ENCODE measurements around the gene GOLGA8B.

GRCh38 chr15:34608517-34608916 lies 25.1 kb upstream of the GOLGA8B start:
- no peak for TF ChIP-seq CTCF (IDR thresholded peaks at IDR 0.05)
- no peak for TF ChIP-seq POLR2A (IDR thresholded peaks at IDR 0.05)

Data from prostate gland (tissue), 2 donors.